Spinal cord (tissue), 10 donors: ENCODE results near the gene GALNT16. TPM values are rescaled to one million over a fixed set of nuclear protein-coding genes. Genes with fewer than 3 reads are reported as not detected.

Experiments used
- DNase-seq, 6 donors: peaks; one replicate each; pipeline versions ENCODE4 v3.0.0 to v3.0.0-alpha.2; 2013 to 2015; ENCODE audit warnings: low spot score in 6 of 6, low read depth in 4 of 6
- H3K27ac ChIP-seq: one replicate; pipeline ENCODE4 v1.5.1; 2013; ENCODE audit warnings: low read depth, low read length, control low read depth
- H3K27me3 ChIP-seq: one replicate; pipeline ENCODE4 v1.6.1; 2013; ENCODE audit warnings: low read length; ENCODE audit not compliant: control insufficient read depth, insufficient read depth
- H3K36me3 ChIP-seq: one replicate; pipeline ENCODE4 v1.6.1; 2013; ENCODE audit warnings: low read length; ENCODE audit not compliant: control insufficient read depth, insufficient read depth
- H3K4me1 ChIP-seq: one replicate; pipeline ENCODE4 v1.6.1; 2013; ENCODE audit warnings: low read length; ENCODE audit not compliant: control insufficient read depth, insufficient read depth
- H3K4me3 ChIP-seq: one replicate; pipeline ENCODE4 v1.5.1; 2013; ENCODE audit warnings: low read depth, low read length, control low read depth
- H3K9me3 ChIP-seq: one replicate; pipeline ENCODE4 v1.6.1; 2013; ENCODE audit warnings: low read length; ENCODE audit not compliant: control insufficient read depth, insufficient read depth
- WGBS: methylation state at CpG from one replicate; pipeline ENCODE4 v1.1.5; 2013; ENCODE audit warnings: missing lambda C conversion rate; ENCODE audit not compliant: insufficient coverage; 5-methylcytosine and 5-hydroxymethylcytosine counted together
- polyA plus RNA-seq, 2 donors: library from polyadenylated mRNA; unstranded; fragments of 120-200 nt; gene quantifications; one replicate each; pipeline ENCODE4 v1.2.1, GENCODE V29; 2013; ENCODE audit not compliant: insufficient read length in 2 of 2
- total RNA-seq, 2 donors: library from RNA; depleted of rRNA in 1 of 2; stranded (reverse); fragments of 120-200 nt in 1 of 2; fragments of >200 nt in 1 of 2; gene quantifications; one replicate each; pipeline versions ENCODE4 v1.2.3 to v1.2.4, GENCODE V29; 2013 to 2014
- donor health status: healthy.

GALNT16 gene
- total and polyA plus RNA-seq, 4 donors, result 9.5 to 60.2 (median 31.5) TPM

DNA sequence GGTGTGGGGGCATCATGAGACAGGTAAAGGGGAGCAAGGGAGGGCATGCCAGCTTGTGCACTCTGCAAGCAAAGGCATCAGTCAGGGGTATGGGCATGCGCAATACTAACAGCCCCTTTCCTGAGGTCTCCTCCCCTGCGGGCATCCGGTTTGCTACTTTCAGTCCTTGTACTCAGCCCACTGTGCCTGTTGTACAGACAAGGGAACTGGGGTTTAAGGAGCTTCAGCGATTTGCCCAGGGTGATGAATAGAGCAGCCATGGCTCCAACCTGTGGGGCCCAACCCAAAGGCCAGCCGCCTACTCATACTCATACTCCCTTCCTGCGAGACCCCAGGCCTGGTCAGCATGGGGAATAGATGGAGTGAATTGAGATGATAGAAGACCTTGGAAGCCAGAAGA, 66.7 kb downstream of the GALNT16 start:
- H3K27me3 ChIP-seq, result no peaks in the 10 kb centered on the region
- H3K9me3 ChIP-seq, result no peaks in the 10 kb centered on the region
- no peak for DNase-seq
- no peak overlapping the region for H3K27ac ChIP-seq
- H3K4me3 ChIP-seq, result no peak overlapping the region
- 100% methylated on average over 3 of the region's 6 CpGs for WGBS
- H3K36me3 ChIP-seq, result peaks cover 29% of the 10 kb centered on the region
- peaks cover 18% of the 10 kb centered on the region for H3K4me1 ChIP-seq

DNA sequence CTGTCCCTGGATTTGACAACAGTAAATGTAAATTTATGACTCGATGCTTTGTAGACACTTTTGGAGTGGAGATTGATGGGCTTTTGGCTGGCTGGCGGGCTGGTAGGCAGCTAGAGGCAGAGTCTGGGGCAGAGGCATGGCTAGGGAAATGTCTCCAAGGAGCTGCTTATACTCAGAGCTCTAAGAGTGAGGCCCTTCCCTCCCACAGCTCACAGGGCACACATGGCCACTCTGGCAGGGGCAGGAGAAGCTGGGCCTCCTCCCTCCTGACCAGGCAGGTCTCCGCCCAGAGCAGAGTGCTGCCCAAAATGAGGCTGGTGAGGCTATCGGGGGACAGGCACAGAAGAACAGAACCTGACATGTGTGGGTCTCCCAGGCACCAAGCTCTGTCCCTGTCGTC, 67.5 kb downstream of the GALNT16 start:
- 93% methylated on average over 3 of the region's 5 CpGs for WGBS
- Histone ChIP-seq H3K27ac (no peak overlapping the region), H3K27me3 (no peaks in the 10 kb centered on the region), H3K4me3 (no peak overlapping the region), H3K9me3 (no peaks in the 10 kb centered on the region), H3K4me1 (peaks cover 18% of the 10 kb centered on the region), H3K36me3 (peaks cover 25% of the 10 kb centered on the region)
- DNase-seq, result no peak

DNA sequence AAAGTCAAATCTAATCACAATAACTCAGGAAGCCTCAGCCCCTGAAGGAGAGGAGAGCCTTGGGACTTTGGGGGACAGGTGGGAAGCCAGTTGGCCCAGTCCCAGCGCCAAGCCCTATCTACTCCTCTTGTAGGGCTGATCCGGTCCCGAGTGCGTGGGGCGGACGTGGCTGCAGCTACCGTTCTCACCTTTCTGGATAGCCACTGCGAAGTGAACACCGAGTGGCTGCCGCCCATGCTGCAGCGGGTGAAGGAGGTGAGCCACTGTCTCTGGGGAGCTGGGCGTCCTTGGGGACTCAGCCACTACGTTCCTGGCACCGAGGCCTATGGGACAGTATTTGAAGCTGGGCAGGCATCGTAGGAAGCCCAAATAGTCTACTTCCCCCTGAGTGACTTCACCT, 68.4 kb downstream of the GALNT16 start:
- Histone ChIP-seq H3K27me3 (no peaks in the 10 kb centered on the region), H3K4me1 (peaks cover 12% of the 10 kb centered on the region), H3K9me3 (no peaks in the 10 kb centered on the region), H3K4me3 (no peak overlapping the region), H3K27ac (no peak overlapping the region), H3K36me3 (peaks cover 32% of the 10 kb centered on the region)
- no peak for DNase-seq
- WGBS, result 96% methylated on average over 13 of the region's 15 CpGs

DNA sequence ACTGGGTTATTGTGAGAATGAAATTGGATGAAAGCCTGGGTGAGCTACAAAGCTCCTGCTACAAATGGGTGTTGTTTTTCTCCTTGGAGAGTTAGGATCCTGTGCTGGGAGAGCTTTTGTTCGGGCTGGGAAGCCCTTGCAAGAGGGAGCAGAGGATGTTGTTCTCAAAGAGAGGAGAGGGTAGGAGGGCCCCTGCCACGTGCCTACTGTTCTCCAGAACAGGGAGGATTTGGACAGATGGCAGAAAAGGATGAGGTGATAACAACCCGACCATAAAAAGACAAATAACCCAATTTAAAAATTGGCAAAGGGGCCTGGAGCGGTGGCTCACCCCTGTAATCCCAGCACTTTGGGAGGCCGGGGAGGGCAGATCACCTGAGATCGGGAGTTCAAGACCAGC, 68.8 kb downstream of the GALNT16 start:
- Histone ChIP-seq H3K4me3 (no peak overlapping the region), H3K9me3 (no peaks in the 10 kb centered on the region), H3K27me3 (no peaks in the 10 kb centered on the region), H3K36me3 (peaks cover 32% of the 10 kb centered on the region), H3K27ac (no peak overlapping the region), H3K4me1 (peaks cover 9% of the 10 kb centered on the region)
- 90% methylated on average over 4 of the region's 6 CpGs for WGBS
- DNase-seq, result no peak

DNA sequence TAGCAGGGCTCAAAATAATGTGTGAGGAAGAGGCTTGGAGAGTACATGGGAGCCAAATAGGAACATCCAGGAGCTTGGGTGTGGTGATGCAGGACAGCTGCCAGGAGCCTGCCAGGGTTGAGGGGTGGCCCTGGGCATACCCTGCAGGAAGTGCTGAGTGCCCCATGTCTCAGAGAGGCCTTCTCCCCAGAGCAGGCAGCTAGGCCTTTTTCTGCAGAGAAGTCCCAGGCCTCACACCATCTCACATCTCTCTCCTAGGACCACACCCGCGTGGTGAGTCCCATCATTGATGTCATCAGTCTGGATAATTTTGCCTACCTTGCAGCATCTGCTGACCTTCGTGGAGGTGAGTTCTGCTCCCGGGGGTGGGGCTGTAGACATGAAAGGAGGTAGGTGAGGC, 71.2 kb downstream of the GALNT16 start:
- DNase-seq, result no peak
- Histone ChIP-seq H3K9me3 (no peaks in the 10 kb centered on the region), H3K27ac (no peak overlapping the region), H3K36me3 (peaks cover 33% of the 10 kb centered on the region), H3K4me1 (peaks cover 7% of the 10 kb centered on the region), H3K4me3 (no peak overlapping the region), H3K27me3 (no peaks in the 10 kb centered on the region)
- WGBS, result no CpG with 5 or more reads among the region's 4 CpGs

DNA sequence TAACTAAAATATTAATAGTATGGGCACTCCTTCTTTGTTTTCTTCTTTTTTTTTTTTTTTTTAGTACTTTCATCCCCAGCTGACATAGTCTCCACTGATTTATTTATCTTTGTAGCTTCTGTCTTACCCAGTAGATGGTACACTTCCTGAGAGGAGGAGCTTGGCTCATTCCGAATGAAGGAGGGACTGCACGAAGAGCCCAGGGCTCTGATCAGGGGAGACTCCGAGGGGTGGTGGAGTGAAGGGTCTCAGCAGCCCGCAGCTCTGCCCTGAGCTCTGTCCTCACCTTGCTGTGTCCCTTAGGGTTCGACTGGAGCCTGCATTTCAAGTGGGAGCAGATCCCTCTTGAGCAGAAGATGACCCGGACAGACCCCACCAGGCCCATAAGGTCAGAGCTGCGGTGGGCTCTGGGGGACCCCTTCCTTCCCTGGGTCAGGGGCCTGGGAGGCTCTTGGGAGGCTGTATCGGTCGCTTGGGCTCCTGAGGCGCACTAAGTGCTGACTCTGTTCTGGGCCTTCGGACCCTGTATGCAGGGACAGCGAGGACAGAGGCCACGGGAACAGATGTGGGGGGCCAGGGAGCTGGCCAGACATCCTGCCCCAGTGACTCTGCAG, 72.9 kb downstream of the GALNT16 start:
- Histone ChIP-seq H3K4me1 (peaks cover 7% of the 10 kb centered on the region), H3K27me3 (no peaks in the 10 kb centered on the region), H3K4me3 (no peak overlapping the region), H3K36me3 (peaks cover 27% of the 10 kb centered on the region), H3K27ac (no peak overlapping the region), H3K9me3 (no peaks in the 10 kb centered on the region)
- WGBS, result 91% methylated on average over 11 of the region's 13 CpGs
- DNase-seq, result no peak

DNA sequence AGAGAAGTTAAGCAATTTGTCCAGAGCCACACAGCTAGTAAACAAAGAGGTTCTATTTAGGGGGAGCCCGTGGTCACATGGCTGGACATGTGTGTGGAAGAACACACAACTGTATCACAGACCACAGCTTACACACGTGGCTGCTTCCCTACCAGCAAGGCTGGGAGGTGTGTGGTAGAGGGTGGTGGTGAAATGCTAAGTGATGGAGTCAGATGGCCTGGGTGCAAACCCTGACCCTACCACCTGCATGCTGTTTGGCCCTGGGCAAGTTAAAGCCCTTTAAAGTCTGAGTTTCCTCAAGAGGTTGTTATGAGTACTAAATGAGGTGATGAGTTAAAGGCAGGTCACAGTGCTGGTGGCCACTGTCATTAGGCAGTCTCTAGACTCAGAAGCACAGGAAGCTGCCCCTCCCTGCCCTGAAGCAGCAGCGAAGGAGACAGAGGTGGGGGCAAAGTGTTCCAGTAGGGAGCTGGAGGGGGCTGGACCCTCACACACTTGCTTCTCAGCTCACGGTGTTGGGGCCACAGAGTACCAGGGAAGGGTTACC, 73.9 kb downstream of the GALNT16 start:
- H3K9me3 ChIP-seq, result no peaks in the 10 kb centered on the region
- 65% methylated on average over 2 of the region's 4 CpGs for WGBS
- H3K27me3 ChIP-seq, result no peaks in the 10 kb centered on the region
- H3K4me1 ChIP-seq, result peaks cover 7% of the 10 kb centered on the region
- H3K27ac ChIP-seq, result no peak overlapping the region
- no peak overlapping the region for H3K4me3 ChIP-seq
- DNase-seq, result no peak
- H3K36me3 ChIP-seq, result peaks cover 31% of the 10 kb centered on the region

DNA sequence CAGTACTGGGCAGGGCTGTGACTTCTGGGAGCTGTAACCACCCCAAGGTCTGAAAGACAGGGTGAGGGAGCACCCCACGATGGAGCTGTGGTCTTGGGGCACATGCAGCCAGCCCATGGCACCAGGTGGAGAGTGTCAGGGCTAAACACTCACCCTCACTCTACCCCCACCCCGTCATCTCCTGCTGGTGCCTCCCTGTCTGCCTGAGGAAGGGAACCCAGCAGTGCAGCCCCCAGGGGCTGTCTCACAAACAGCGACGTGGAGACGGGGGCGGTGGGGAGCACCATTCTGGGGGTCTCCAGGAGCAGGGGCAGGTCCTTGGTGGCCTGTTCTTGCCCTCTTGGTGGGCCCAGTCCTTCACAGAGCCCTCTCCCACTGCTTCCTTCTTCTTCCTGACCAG, 74.6 kb downstream of the GALNT16 start:
- no peak for DNase-seq
- peaks cover 7% of the 10 kb centered on the region for H3K4me1 ChIP-seq
- no peak overlapping the region for H3K4me3 ChIP-seq
- H3K9me3 ChIP-seq, result no peaks in the 10 kb centered on the region
- H3K36me3 ChIP-seq, result peaks cover 37% of the 10 kb centered on the region
- H3K27ac ChIP-seq, result no peak overlapping the region
- WGBS, result 88% methylated on average over 5 of the region's 6 CpGs
- no peaks in the 10 kb centered on the region for H3K27me3 ChIP-seq

DNA sequence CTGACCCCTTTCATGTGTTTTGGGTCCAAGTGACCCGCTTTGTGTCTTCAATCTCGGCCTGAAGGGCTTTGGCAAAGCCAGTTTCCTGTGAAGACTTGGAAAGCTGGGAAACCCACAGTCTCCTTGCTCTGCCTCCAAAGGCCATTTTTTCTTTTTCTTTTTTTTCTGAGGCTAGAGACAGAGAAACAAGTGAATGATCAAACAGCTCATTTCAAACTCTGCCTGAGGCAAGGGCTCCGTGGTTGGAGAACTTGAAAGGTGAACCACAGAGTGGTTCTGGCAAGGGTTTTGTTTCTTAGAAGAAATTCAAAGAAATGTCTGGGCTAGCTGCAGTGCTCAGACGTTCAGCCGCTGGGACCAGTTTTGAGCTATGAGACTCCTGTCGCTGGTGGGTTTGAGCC, 75.4 kb downstream of the GALNT16 start:
- H3K9me3 ChIP-seq, result no peaks in the 10 kb centered on the region
- H3K4me3 ChIP-seq, result no peak overlapping the region
- peak in 1 of 6 donors; percentile 70 for DNase-seq
- H3K27ac ChIP-seq, result no peak overlapping the region
- H3K36me3 ChIP-seq, result peaks cover 38% of the 10 kb centered on the region
- whole genome bisulfite sequencing, result 49% methylated on average over 5 of the region's 6 CpGs
- peaks cover 7% of the 10 kb centered on the region for H3K4me1 ChIP-seq
- H3K27me3 ChIP-seq, result no peaks in the 10 kb centered on the region

DNA sequence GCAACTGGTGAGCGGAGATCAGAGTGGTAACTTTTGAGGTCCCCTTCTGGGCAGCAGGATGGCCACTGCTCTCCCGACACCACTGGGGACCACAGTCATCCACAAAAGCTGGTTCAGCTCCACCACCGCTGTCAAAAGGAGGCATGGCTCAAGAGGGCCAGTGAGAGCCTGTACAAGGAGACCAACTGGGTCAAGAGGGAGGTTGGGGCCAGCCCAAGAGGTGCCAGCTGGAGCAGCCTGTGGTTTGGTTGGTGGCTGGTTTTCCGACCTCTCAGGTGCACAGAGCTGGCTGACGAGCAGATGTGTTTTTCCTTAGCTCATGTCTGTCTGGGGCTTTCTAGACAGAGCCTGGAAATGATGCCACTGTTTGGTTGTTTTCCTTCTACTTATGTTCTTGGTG, 78.0 kb downstream of the GALNT16 start:
- peaks cover 40% of the 10 kb centered on the region for H3K36me3 ChIP-seq
- H3K9me3 ChIP-seq, result no peaks in the 10 kb centered on the region
- peaks cover 7% of the 10 kb centered on the region for H3K4me1 ChIP-seq
- H3K27me3 ChIP-seq, result no peaks in the 10 kb centered on the region
- H3K4me3 ChIP-seq, result no peak overlapping the region
- DNase-seq, result no peak
- no peak overlapping the region for H3K27ac ChIP-seq
- WGBS, result 93% methylated on average over 5 of the region's 5 CpGs
